CD4-positive, alpha-beta T cell (primary cell): ENCODE data around the gene SLC2A13. TPM values are rescaled to one million over a fixed set of nuclear protein-coding genes. Genes with fewer than 3 reads are reported as not detected.

ENCODE experiments used
- ATAC-seq: fragments of 200-7000 bp; cut with Tn5 transposase; one replicate; pipeline ENCODE4 v1.10.0; 2022; ENCODE audit warnings: mild to moderate bottlenecking; ENCODE audit not compliant: poor library complexity
- CTCF ChIA-PET: fragments of 350-600 bp; sonication (Branson Sonifier 250); formaldehyde crosslinking; loops from one replicate; lab custom pipeline; 2021; ENCODE audit warnings: antibody characterized with exemption, inconsistent platforms; lab: Charles Lee
- POLR2A ChIA-PET: fragments of 350-600 bp; sonication (Branson Sonifier 250); formaldehyde crosslinking; loops from one replicate; lab custom pipeline; 2021; ENCODE audit warnings: antibody characterized with exemption, inconsistent platforms; lab: Charles Lee
- DNase-seq, 14 experiments: peaks; one replicate each; pipeline ENCODE4 v3.0.0-alpha.2; 2013 to 2020; ENCODE audit warnings: mixed read lengths in 2 of 14
- H3K27ac ChIP-seq, 2 donors: one replicate each; pipeline versions ENCODE4 v1.5.1 to v1.7.0; 2013; ENCODE audit warnings: low read length in 2 of 2, low read depth in 1 of 2, mild to moderate bottlenecking in 1 of 2
- H3K27me3 ChIP-seq, 2 experiments: 1 replicate in 1 of 2; 2 replicates in 1 of 2; pipeline versions ENCODE4 v1.6.1 to v1.7.0; 2013; ENCODE audit warnings: low read length in 2 of 2, control low read depth in 1 of 2, mild to moderate bottlenecking in 1 of 2, moderate library complexity in 1 of 2; ENCODE audit not compliant: insufficient read depth in 2 of 2, control insufficient read depth in 1 of 2
- H3K36me3 ChIP-seq: one replicate; pipeline ENCODE4 v1.6.1; 2013; ENCODE audit warnings: low read length, control low read depth; ENCODE audit not compliant: insufficient read depth
- H3K4me1 ChIP-seq: one replicate; pipeline ENCODE4 v1.6.1; 2013; ENCODE audit warnings: low read length, control low read depth; ENCODE audit not compliant: insufficient read depth
- H3K4me3 ChIP-seq: one replicate; pipeline ENCODE4 v1.5.1; 2013; ENCODE audit warnings: mild to moderate bottlenecking, low read length, moderate library complexity
- H3K9me3 ChIP-seq, 2 experiments: 1 replicate in 1 of 2; 2 replicates in 1 of 2; pipeline versions ENCODE4 v1.6.1 to v1.7.0; 2013; ENCODE audit warnings: low read length in 2 of 2, mild to moderate bottlenecking in 2 of 2, control low read depth in 1 of 2, moderate library complexity in 1 of 2; ENCODE audit not compliant: control insufficient read depth in 1 of 2, insufficient read depth in 1 of 2
- H3K27ac Mint-ChIP-seq: one replicate; pipeline ENCODE4 v1.8.0; 2020; ENCODE audit warnings: mixed read lengths
- H3K27me3 Mint-ChIP-seq: one replicate; pipeline ENCODE4 v1.8.0; 2021; ENCODE audit warnings: mixed read lengths
- H3K36me3 Mint-ChIP-seq: one replicate; pipeline ENCODE4 v1.8.0; 2021; ENCODE audit warnings: low read depth, mixed read lengths
- H3K4me1 Mint-ChIP-seq: one replicate; pipeline ENCODE4 v1.8.0; 2021; ENCODE audit warnings: low read depth, mixed read lengths
- H3K4me3 Mint-ChIP-seq: one replicate; pipeline ENCODE4 v1.8.0; 2020; ENCODE audit warnings: mild to moderate bottlenecking, mixed read lengths
- H3K9me3 Mint-ChIP-seq: one replicate; pipeline ENCODE4 v1.8.0; 2020; ENCODE audit warnings: mixed read lengths
- CTCF ChIP-seq: fragments of 200-600 bp; IDR thresholded peaks from one replicate; pipeline ENCODE4 v1.8.0; 2022; ENCODE audit warnings: antibody characterized with exemption, mild to moderate bottlenecking
- intact Hi-C, 2 experiments: fragments of 100-400 bp; cut with DNase I in 1 of 2; cut with micrococcal nuclease in 1 of 2; formaldehyde crosslinking; loops; one replicate each; pipeline versions ENCODE4 v1.15.1 to v1.9.0; 2023 to 2025; cut with DNase I, micrococcal nuclease
- total RNA-seq, 174 experiments: library from RNA in 2 of 174; stranded (reverse) in 2 of 174; gene quantifications; one replicate each; pipeline ENCODE4 v1.2.3 and lab custom pipeline; 2021 to 2026

Gene SLC2A13
- total RNA-seq, 2 experiments from 2014 or later = 1.6 to 1.7 TPM

GRCh38 chr12:40101747-40102146 lies 4.1 kb downstream of the SLC2A13 start:
- no peaks in the 10 kb centered on the region for H3K27me3 Mint-ChIP-seq
- no peak overlapping the region for H3K4me3 Mint-ChIP-seq
- Histone ChIP-seq H3K36me3 (no peaks in the 10 kb centered on the region), H3K27ac (no peak overlapping the region), H3K27me3 (no peaks in the 10 kb centered on the region), H3K4me3 (no peak overlapping the region), H3K9me3 (no peaks in the 10 kb centered on the region), H3K4me1 (peaks cover 14% of the 10 kb centered on the region)
- H3K27ac Mint-ChIP-seq = no peak overlapping the region
- CTCF ChIA-PET = interaction anchor here (1.1 kb wide), 1 partner anchor 91 kb away, joined by 4 read pairs; no protein-coding TSS in a partner anchor
- intact Hi-C loops = loop anchor here (10.0 kb wide), 2 partner anchors 487 to 1787 kb away; partner anchors contain the start of genes ABCD2 (in 1 of the 2) and ALG10B (in 1 of the 2)
- no peak for ATAC-seq
- H3K9me3 Mint-ChIP-seq = no peaks in the 10 kb centered on the region
- peaks cover 23% of the 10 kb centered on the region for H3K4me1 Mint-ChIP-seq
- TF ChIP-seq CTCF = no peak
- no peaks in the 10 kb centered on the region for H3K36me3 Mint-ChIP-seq
- POLR2A ChIA-PET = no interaction called here
- no peak for DNase-seq

- ATAC-seq = no peak
- Histone ChIP-seq H3K27ac (no peak overlapping the region), H3K27me3 (no peaks in the 10 kb centered on the region), H3K36me3 (no peaks in the 10 kb centered on the region), H3K4me3 (no peak overlapping the region), H3K4me1 (no peaks in the 10 kb centered on the region), H3K9me3 (no peaks in the 10 kb centered on the region)
- H3K36me3 Mint-ChIP-seq = no peaks in the 10 kb centered on the region
- POLR2A ChIA-PET = no interaction called here
- H3K4me3 Mint-ChIP-seq = no peak overlapping the region
- intact Hi-C loops = no loop called here
- no peaks in the 10 kb centered on the region for H3K27me3 Mint-ChIP-seq
- CTCF ChIA-PET = no interaction called here
- H3K9me3 Mint-ChIP-seq = no peaks in the 10 kb centered on the region
- TF ChIP-seq CTCF = no peak
- no peak overlapping the region for H3K27ac Mint-ChIP-seq
- DNase-seq = no peak
- peaks cover 12% of the 10 kb centered on the region for H3K4me1 Mint-ChIP-seq
Observed at GRCh38 chr12:40099423-40099853, 6.4 kb downstream of the SLC2A13 start.

GRCh38 chr12:40098406-40099145 lies 7.3 kb downstream of the SLC2A13 start:
- H3K9me3 Mint-ChIP-seq = no peaks in the 10 kb centered on the region
- peaks cover 5% of the 10 kb centered on the region for H3K4me1 Mint-ChIP-seq
- Histone ChIP-seq H3K9me3 (no peaks in the 10 kb centered on the region), H3K4me3 (no peak overlapping the region), H3K36me3 (no peaks in the 10 kb centered on the region), H3K27me3 (no peaks in the 10 kb centered on the region), H3K27ac (no peak overlapping the region), H3K4me1 (no peaks in the 10 kb centered on the region)
- no peak overlapping the region for H3K27ac Mint-ChIP-seq
- H3K36me3 Mint-ChIP-seq = no peaks in the 10 kb centered on the region
- no peaks in the 10 kb centered on the region for H3K27me3 Mint-ChIP-seq
- intact Hi-C loops = no loop called here
- ChIA-PET POLR2A (no interaction called here), CTCF (no interaction called here)
- DNase-seq = no peak
- no peak overlapping the region for H3K4me3 Mint-ChIP-seq
- ATAC-seq = no peak
- no peak for TF ChIP-seq CTCF
